Measurements from ENCODE around the gene ORC2. TPM values are rescaled to one million over a fixed set of nuclear protein-coding genes. Genes with fewer than 3 reads are reported as not detected.

ORC2 gene
- polyA plus RNA-seq, 1 of the 3 experiments (the other 2 are of a cell fraction), result 3.9 TPM

DNA sequence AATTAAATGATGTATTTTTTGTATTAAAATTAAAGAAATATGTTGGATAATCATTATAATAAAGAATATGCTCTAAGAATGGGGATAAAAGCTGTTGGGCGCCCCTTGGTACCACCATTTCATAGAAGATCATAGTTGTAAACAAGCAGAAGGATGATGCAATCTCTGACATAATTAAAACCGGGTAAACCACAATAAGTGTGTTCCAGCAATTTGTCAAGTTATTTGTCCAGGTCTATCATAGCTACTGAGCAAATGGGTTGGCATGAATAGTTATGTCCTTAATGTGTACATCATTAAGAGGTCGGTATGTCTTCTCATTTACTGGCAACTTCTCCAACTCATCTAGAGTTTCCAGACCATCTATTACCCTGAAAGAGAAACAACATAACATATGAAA lies 92.3 kb downstream of the ORC2 start (continued):
- TF ChIP-seq, protein P1, sequence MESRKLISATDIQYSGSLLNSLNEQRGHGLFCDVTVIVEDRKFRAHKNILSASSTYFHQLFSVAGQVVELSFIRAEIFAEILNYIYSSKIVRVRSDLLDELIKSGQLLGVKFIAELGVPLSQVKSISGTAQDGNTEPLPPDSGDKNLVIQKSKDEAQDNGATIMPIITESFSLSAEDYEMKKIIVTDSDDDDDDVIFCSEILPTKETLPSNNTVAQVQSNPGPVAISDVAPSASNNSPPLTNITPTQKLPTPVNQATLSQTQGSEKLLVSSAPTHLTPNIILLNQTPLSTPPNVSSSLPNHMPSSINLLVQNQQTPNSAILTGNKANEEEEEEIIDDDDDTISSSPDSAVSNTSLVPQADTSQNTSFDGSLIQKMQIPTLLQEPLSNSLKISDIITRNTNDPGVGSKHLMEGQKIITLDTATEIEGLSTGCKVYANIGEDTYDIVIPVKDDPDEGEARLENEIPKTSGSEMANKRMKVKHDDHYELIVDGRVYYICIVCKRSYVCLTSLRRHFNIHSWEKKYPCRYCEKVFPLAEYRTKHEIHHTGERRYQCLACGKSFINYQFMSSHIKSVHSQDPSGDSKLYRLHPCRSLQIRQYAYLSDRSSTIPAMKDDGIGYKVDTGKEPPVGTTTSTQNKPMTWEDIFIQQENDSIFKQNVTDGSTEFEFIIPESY (IDR thresholded peaks at IDR 0.05; ENCODE audit: borderline replicate concordance, low read depth), result no peak
- TF ChIP-seq MEF2A (IDR thresholded peaks at IDR 0.05; ENCODE audit: borderline replicate concordance, low read depth), result no peak

DNA sequence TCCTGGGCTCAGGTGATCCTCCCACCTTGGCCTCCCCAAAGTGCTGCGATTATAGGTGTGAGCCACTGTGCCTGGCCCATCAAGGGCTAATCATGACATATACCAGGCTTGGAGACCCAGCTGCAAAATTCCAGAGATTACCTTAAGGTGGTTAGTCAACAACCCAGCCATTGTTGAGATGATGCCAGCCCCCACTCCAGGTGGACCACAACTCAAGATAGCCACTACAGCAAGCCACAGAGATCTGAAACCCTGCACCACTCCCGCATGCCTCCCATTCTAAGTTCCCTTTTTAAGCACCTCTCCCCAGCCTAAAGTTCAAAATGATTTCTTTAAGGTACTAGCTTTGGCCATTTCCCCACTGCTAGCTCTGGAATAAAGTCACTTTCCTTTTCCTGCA lies 94.4 kb downstream of the ORC2 start:
- no peak overlapping the region for H3K4me2 ChIP-seq
- peaks cover 11 to 20% of the 10 kb centered on the region in 2 experiments for H3K36me3 ChIP-seq (replicated peaks in 1 of 2; ENCODE audit: control insufficient read depth in 1 of 2, insufficient read depth in 2 of 2, low read length in 1 of 2)
- 88% methylated on average over 2 of the region's 2 CpGs for WGBS (ENCODE audit: low lambda C conversion rate)
- ChIA-PET CTCF (interaction anchor here (0.9 kb wide), 1 partner anchor 9 kb away, joined by 3 read pairs; no protein-coding TSS in a partner anchor), POLR2A (interaction anchor here (0.6 kb wide), 1 partner anchor 1098 kb away, joined by 3 read pairs; no protein-coding TSS in a partner anchor)
- H3K79me2 ChIP-seq (ENCODE audit: insufficient read depth), result peaks cover 4% of the 10 kb centered on the region; the same call in 1 of the 2 replicates
- TF ChIP-seq MEF2A (IDR thresholded peaks at IDR 0.05; ENCODE audit: borderline replicate concordance, low read depth) (no peak), POLR2AphosphoS5 (IDR thresholded peaks at IDR 0.05; ENCODE audit: low read depth, low read length) (no peak), RXRA (IDR thresholded peaks at IDR 0.05; ENCODE audit: borderline replicate concordance, low read depth) (no peak), MXI1 (IDR thresholded peaks at IDR 0.05; ENCODE audit: low read depth, low read length) (no peak), SIN3A (IDR thresholded peaks at IDR 0.05; ENCODE audit: borderline replicate concordance, low read depth, low read length) (no peak), TCF12 (IDR thresholded peaks at IDR 0.05) (no peak), TAF1 (IDR thresholded peaks at IDR 0.05; ENCODE audit: borderline replicate concordance, low read depth, low read length) (no peak), RAD21 (IDR thresholded peaks at IDR 0.05; ENCODE audit: low read length) (no peak), SMC3 (IDR thresholded peaks at IDR 0.05; ENCODE audit: low read depth, low read length) (no peak), RCOR1 (IDR thresholded peaks at IDR 0.05; ENCODE audit: low read length) (no peak), RFX5 (IDR thresholded peaks at IDR 0.05; ENCODE audit: low read length) (no peak), EP300 (IDR thresholded peaks at IDR 0.05; ENCODE audit: borderline replicate concordance in 1 of 2, low read depth in 1 of 2, low read length in 1 of 2) (no peak), YY1 (IDR thresholded peaks at IDR 0.05; ENCODE audit: low read depth) (no peak), TEAD4 (IDR thresholded peaks at IDR 0.05; ENCODE audit: borderline replicate concordance, insufficient read depth) (no peak), FOXJ3 (CRISPR knock-in tag; IDR thresholded peaks at IDR 0.05) (no peak)
- TF ChIP-seq, protein P2, sequence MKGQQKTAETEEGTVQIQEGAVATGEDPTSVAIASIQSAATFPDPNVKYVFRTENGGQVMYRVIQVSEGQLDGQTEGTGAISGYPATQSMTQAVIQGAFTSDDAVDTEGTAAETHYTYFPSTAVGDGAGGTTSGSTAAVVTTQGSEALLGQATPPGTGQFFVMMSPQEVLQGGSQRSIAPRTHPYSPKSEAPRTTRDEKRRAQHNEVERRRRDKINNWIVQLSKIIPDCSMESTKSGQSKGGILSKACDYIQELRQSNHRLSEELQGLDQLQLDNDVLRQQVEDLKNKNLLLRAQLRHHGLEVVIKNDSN (IDR thresholded peaks at IDR 0.05; ENCODE audit: borderline replicate concordance, low read depth), result no peak
- TF ChIP-seq, protein P3, sequence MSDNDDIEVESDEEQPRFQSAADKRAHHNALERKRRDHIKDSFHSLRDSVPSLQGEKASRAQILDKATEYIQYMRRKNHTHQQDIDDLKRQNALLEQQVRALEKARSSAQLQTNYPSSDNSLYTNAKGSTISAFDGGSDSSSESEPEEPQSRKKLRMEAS (IDR thresholded peaks at IDR 0.05; ENCODE audit: low read depth), result no peak
- TF ChIP-seq, protein P4, sequence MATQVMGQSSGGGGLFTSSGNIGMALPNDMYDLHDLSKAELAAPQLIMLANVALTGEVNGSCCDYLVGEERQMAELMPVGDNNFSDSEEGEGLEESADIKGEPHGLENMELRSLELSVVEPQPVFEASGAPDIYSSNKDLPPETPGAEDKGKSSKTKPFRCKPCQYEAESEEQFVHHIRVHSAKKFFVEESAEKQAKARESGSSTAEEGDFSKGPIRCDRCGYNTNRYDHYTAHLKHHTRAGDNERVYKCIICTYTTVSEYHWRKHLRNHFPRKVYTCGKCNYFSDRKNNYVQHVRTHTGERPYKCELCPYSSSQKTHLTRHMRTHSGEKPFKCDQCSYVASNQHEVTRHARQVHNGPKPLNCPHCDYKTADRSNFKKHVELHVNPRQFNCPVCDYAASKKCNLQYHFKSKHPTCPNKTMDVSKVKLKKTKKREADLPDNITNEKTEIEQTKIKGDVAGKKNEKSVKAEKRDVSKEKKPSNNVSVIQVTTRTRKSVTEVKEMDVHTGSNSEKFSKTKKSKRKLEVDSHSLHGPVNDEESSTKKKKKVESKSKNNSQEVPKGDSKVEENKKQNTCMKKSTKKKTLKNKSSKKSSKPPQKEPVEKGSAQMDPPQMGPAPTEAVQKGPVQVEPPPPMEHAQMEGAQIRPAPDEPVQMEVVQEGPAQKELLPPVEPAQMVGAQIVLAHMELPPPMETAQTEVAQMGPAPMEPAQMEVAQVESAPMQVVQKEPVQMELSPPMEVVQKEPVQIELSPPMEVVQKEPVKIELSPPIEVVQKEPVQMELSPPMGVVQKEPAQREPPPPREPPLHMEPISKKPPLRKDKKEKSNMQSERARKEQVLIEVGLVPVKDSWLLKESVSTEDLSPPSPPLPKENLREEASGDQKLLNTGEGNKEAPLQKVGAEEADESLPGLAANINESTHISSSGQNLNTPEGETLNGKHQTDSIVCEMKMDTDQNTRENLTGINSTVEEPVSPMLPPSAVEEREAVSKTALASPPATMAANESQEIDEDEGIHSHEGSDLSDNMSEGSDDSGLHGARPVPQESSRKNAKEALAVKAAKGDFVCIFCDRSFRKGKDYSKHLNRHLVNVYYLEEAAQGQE (IDR thresholded peaks at IDR 0.05; ENCODE audit: low read depth, low read length), result no peak
- TF ChIP-seq, protein P5, sequence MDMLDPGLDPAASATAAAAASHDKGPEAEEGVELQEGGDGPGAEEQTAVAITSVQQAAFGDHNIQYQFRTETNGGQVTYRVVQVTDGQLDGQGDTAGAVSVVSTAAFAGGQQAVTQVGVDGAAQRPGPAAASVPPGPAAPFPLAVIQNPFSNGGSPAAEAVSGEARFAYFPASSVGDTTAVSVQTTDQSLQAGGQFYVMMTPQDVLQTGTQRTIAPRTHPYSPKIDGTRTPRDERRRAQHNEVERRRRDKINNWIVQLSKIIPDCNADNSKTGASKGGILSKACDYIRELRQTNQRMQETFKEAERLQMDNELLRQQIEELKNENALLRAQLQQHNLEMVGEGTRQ (IDR thresholded peaks at IDR 0.05; ENCODE audit: borderline replicate concordance, low read depth, low read length), result no peak
- TF ChIP-seq, protein P6, sequence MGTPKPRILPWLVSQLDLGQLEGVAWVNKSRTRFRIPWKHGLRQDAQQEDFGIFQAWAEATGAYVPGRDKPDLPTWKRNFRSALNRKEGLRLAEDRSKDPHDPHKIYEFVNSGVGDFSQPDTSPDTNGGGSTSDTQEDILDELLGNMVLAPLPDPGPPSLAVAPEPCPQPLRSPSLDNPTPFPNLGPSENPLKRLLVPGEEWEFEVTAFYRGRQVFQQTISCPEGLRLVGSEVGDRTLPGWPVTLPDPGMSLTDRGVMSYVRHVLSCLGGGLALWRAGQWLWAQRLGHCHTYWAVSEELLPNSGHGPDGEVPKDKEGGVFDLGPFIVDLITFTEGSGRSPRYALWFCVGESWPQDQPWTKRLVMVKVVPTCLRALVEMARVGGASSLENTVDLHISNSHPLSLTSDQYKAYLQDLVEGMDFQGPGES (IDR thresholded peaks at IDR 0.05; ENCODE audit: low read depth, low read length), result no peak
- H3K4me3 ChIP-seq (ENCODE audit: low read depth in 2 of 2, low read length in 1 of 2), result no peak overlapping the region
- H3K9me2 ChIP-seq, result no peaks in the 10 kb centered on the region
- H3K27ac ChIP-seq (ENCODE audit: low read depth in 2 of 2, low read length in 1 of 2), result no peak overlapping the region
- no peaks in the 10 kb centered on the region for H4K20me1 ChIP-seq (ENCODE audit: insufficient read depth)
- H3K9me3 ChIP-seq, result no peaks in the 10 kb centered on the region
- no peak overlapping the region for H3K9ac ChIP-seq
- H2AFZ ChIP-seq (ENCODE audit: low read depth), result no peak overlapping the region
- H3F3A ChIP-seq (replicated peaks; ENCODE audit: insufficient read depth), result peaks cover 35% of the 10 kb centered on the region
- H3K27me3 ChIP-seq (ENCODE audit: insufficient read depth), result no peaks in the 10 kb centered on the region
- peaks cover 0 to 10% of the 10 kb centered on the region in 2 experiments; a peak in 1 of 4 replicates for H3K4me1 ChIP-seq (ENCODE audit: control insufficient read depth in 1 of 2, insufficient read depth in 2 of 2, low read depth in 1 of 2, low read length in 1 of 2)
- DNase-seq, result no peak

Data from SK-N-SH (cell line).